H9 (cell line): ENCODE results near the gene ZNF607. TPM values are rescaled to one million over a fixed set of nuclear protein-coding genes. Genes with fewer than 3 reads are reported as not detected.

Source experiments
- DNase-seq: peaks from one replicate; pipeline ENCODE4 v3.0.0-alpha.2; 2017
- H2AFZ ChIP-seq: one replicate; pipeline ENCODE4 v1.6.1; 2013; ENCODE audit warnings: mild to moderate bottlenecking, low read length, control low read depth, moderate library complexity
- H2AK5ac ChIP-seq: 2 replicates; pipeline ENCODE4 v1.6.1; 2013; ENCODE audit warnings: low read length, control low read depth, mixed read lengths; ENCODE audit not compliant: insufficient read length
- H2BK120ac ChIP-seq: one replicate; pipeline ENCODE4 v1.6.1; 2013; ENCODE audit warnings: low read depth, mild to moderate bottlenecking, low read length, control low read depth, inconsistent platforms; ENCODE audit not compliant: poor library complexity, severe bottlenecking
- H2BK12ac ChIP-seq: 2 replicates; pipeline ENCODE4 v1.6.1; 2013; ENCODE audit warnings: low read length, control low read depth, mixed read lengths, low read depth; ENCODE audit not compliant: insufficient read length
- H2BK15ac ChIP-seq: 2 replicates; pipeline ENCODE4 v1.6.1; 2013; ENCODE audit warnings: low read depth, low read length, control low read depth
- H2BK20ac ChIP-seq: one replicate; pipeline ENCODE4 v1.6.1; 2013; ENCODE audit warnings: low read depth, mild to moderate bottlenecking, low read length, control low read depth, inconsistent platforms; ENCODE audit not compliant: poor library complexity, severe bottlenecking
- H2BK5ac ChIP-seq: 2 replicates; pipeline ENCODE4 v1.6.1; 2013; ENCODE audit warnings: low read length, control low read depth, mixed read lengths; ENCODE audit not compliant: insufficient read length
- H3K14ac ChIP-seq: 2 replicates; pipeline ENCODE4 v1.6.1; 2013; ENCODE audit warnings: low read length, control low read depth; ENCODE audit not compliant: insufficient read depth
- H3K18ac ChIP-seq: 2 replicates; pipeline ENCODE4 v1.6.1; 2013; ENCODE audit warnings: low read depth, mild to moderate bottlenecking, mixed read lengths, low read length, control low read depth; ENCODE audit not compliant: insufficient read length
- H3K23ac ChIP-seq: 2 replicates; pipeline ENCODE4 v1.6.1; 2013; ENCODE audit warnings: low read length, control low read depth, mixed read lengths, low read depth; ENCODE audit not compliant: insufficient read length
- H3K23me2 ChIP-seq: 2 replicates; pipeline ENCODE4 v1.6.1; 2013; ENCODE audit warnings: low read depth, mild to moderate bottlenecking, mixed read lengths, low read length, control low read depth; ENCODE audit not compliant: insufficient read length, poor library complexity, severe bottlenecking
- H3K27ac ChIP-seq: 2 replicates; pipeline ENCODE4 v1.5.1; 2013; ENCODE audit warnings: low read length, control low read depth, mixed read lengths, low read depth; ENCODE audit not compliant: insufficient read length
- H3K27me3 ChIP-seq: 2 replicates; pipeline ENCODE4 v1.6.1; 2013; ENCODE audit warnings: low read length, control low read depth, inconsistent platforms; ENCODE audit not compliant: insufficient read depth
- H3K4ac ChIP-seq: 2 replicates; pipeline ENCODE4 v1.6.1; 2013; ENCODE audit warnings: low read depth, mild to moderate bottlenecking, control low read depth, inconsistent platforms, low read length, moderate library complexity
- H3K4me1 ChIP-seq: 2 replicates; pipeline ENCODE4 v1.6.1; 2013; ENCODE audit warnings: low read length, control low read depth, inconsistent platforms; ENCODE audit not compliant: insufficient read depth
- H3K4me2 ChIP-seq: 2 replicates; pipeline ENCODE4 v1.6.1; 2013; ENCODE audit warnings: low read length, control low read depth, mixed read lengths; ENCODE audit not compliant: insufficient read length, insufficient read depth
- H3K56ac ChIP-seq: 2 replicates; pipeline ENCODE4 v1.6.1; 2013; ENCODE audit warnings: low read depth, mild to moderate bottlenecking, mixed read lengths, low read length, control low read depth; ENCODE audit not compliant: insufficient read length
- H3K79me1 ChIP-seq: 2 replicates; pipeline ENCODE4 v1.6.1; 2013; ENCODE audit warnings: low read depth, mild to moderate bottlenecking, moderate library complexity, low read length, control low read depth, inconsistent platforms; ENCODE audit not compliant: insufficient read depth, poor library complexity, severe bottlenecking
- H3K79me2 ChIP-seq: 2 replicates; pipeline ENCODE4 v1.6.1; 2013; ENCODE audit warnings: low read length, control low read depth, inconsistent platforms; ENCODE audit not compliant: insufficient read depth
- H3K9ac ChIP-seq: 2 replicates; pipeline ENCODE4 v1.6.1; 2013; ENCODE audit warnings: low read length, control low read depth, mixed read lengths; ENCODE audit not compliant: insufficient read length; ENCODE audit errors: extremely low read depth
- H3K9me3 ChIP-seq: one replicate; pipeline ENCODE4 v1.6.1; 2013; ENCODE audit warnings: low read depth, low read length, inconsistent platforms; ENCODE audit not compliant: control insufficient read depth
- H3T11ph ChIP-seq: one replicate; pipeline ENCODE4 v1.6.1; 2013; ENCODE audit warnings: mild to moderate bottlenecking, low read length, control low read depth, inconsistent platforms
- H4K20me1 ChIP-seq: one replicate; pipeline ENCODE4 v1.6.1; 2013; ENCODE audit not compliant: control insufficient read depth, insufficient read length, insufficient read depth
- H4K5ac ChIP-seq: 2 replicates; pipeline ENCODE4 v1.6.1; 2013; ENCODE audit warnings: low read depth, mild to moderate bottlenecking, mixed read lengths, low read length, control low read depth; ENCODE audit not compliant: insufficient read length
- H4K8ac ChIP-seq: replicated peaks from 2 replicates; pipeline ENCODE4 v1.6.1; 2013; ENCODE audit warnings: low read length, control low read depth, mixed read lengths, low read depth; ENCODE audit not compliant: insufficient read length
- H4K91ac ChIP-seq: 2 replicates; pipeline ENCODE4 v1.6.1; 2013; ENCODE audit warnings: low read depth, mild to moderate bottlenecking, moderate library complexity, mixed read lengths, low read length, control low read depth; ENCODE audit not compliant: insufficient read length
- H3K27ac Mint-ChIP-seq, 3 experiments: 2 replicates in 2 of 3; 3 replicates in 1 of 3; pipeline ENCODE4 v1.8.0; 2020 to 2021; ENCODE audit warnings: mixed read lengths in 3 of 3, mild to moderate bottlenecking in 1 of 3, moderate library complexity in 1 of 3
- H3K27me3 Mint-ChIP-seq: 2 replicates; pipeline ENCODE4 v1.8.0; 2021; ENCODE audit warnings: low read depth, mild to moderate bottlenecking, moderate library complexity, mixed read lengths
- H3K36me3 Mint-ChIP-seq, 3 experiments: 2 replicates in 2 of 3; 3 replicates in 1 of 3; pipeline ENCODE4 v1.8.0; 2020 to 2021; ENCODE audit warnings: low read depth in 3 of 3, mixed read lengths in 3 of 3; ENCODE audit not compliant: insufficient read depth in 1 of 3
- H3K4me1 Mint-ChIP-seq, 2 experiments: 2 replicates each; pipeline ENCODE4 v1.8.0; 2020; ENCODE audit warnings: mixed read lengths in 2 of 2
- H3K4me3 Mint-ChIP-seq, 2 experiments: 2 replicates in 1 of 2; 3 replicates in 1 of 2; pipeline ENCODE4 v1.8.0; 2020 to 2021; ENCODE audit warnings: mild to moderate bottlenecking in 2 of 2, mixed read lengths in 2 of 2, moderate library complexity in 1 of 2
- H3K9me3 Mint-ChIP-seq, 2 experiments: 2 replicates in 1 of 2; 3 replicates in 1 of 2; pipeline ENCODE4 v1.8.0; 2020; ENCODE audit warnings: mild to moderate bottlenecking in 2 of 2, mixed read lengths in 2 of 2, moderate library complexity in 1 of 2
- WGBS: extraction: QIAGEN DNeasy Blood & Tissue Kit; methylation state at CpG from one replicate; pipeline ENCODE4 v1.1.7; 2013; ENCODE audit warnings: missing lambda C conversion rate, low lambda C conversion rate, mixed read lengths; ENCODE audit not compliant: insufficient read length; ENCODE audit errors: extremely low coverage; 5-methylcytosine and 5-hydroxymethylcytosine counted together
- total RNA-seq: library from RNA; stranded (reverse); gene quantifications from 2 replicates; pipeline ENCODE4 v1.2.1, GENCODE V29; 2021
- TF ChIP-seq, protein P1 (sequence below): fragments of 200-600 bp; sonication (generic); conservative IDR thresholded peaks from 3 replicates; pipeline ENCODE4 v1.8.0; 2021; ENCODE audit warnings: antibody characterized with exemption, mild to moderate bottlenecking

ZNF607 gene
- total RNA-seq, 1 experiment from 2014 or later, result 27.5 TPM

DNA sequence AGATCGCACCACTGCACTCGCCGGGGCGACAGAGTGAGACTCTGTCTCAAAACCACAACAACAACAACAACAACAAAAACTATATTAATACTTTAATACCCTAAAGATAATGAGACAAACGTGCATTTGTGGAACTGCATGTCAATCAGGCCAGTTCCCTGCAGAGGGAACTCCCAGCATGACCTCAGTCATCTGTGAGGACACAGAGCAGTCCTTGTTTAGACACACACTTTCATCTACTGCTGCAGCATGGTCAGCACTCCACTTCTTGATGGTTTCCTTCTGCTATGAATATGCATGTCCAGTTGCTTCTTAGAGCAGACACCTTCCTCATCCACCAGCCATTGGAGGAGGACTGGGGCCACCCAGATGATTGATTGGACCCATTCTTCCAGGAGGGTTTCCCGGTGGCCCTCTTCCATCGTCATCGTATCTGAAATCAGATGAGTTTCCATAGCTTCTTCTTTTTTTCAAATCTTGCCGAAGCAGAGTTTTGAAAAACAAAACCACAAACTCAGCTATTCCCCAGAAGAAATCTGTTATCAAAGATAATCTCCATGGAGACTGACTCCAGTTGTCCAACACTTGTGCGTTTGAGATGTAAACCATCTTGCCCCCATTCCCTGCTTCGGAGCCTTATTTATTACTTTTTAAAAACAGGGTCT lies 26.5 kb downstream of the ZNF607 start:
- Histone ChIP-seq H4K5ac (no peak overlapping the region), H3T11ph (no peak overlapping the region), H2BK15ac (no peak overlapping the region), H3K4ac (no peak overlapping the region), H3K4me2 (no peak overlapping the region), H3K27ac (no peak overlapping the region), H3K14ac (no peak overlapping the region), H3K27me3 (peaks cover 11% of the 10 kb centered on the region; the same call in 1 of the 2 replicates), H2BK5ac (no peak overlapping the region), H3K79me1 (no peaks in the 10 kb centered on the region), H2AFZ (no peak overlapping the region), H2BK120ac (no peak overlapping the region), H2BK20ac (no peak overlapping the region), H4K91ac (no peak overlapping the region), H3K18ac (no peak overlapping the region), H2BK12ac (no peak overlapping the region), H3K9ac (no peak overlapping the region), H3K23me2 (peaks cover 7% of the 10 kb centered on the region), H2AK5ac (no peak overlapping the region), H3K56ac (no peak overlapping the region), H3K4me1 (no peaks in the 10 kb centered on the region; the same call in 1 of the 2 replicates), H3K79me2 (no peaks in the 10 kb centered on the region), H3K23ac (no peak overlapping the region), H4K20me1 (no peaks in the 10 kb centered on the region), H4K8ac (no peak overlapping the region), H3K9me3 (no peaks in the 10 kb centered on the region)
- no peak overlapping the region for H3K27ac Mint-ChIP-seq
- TF ChIP-seq, protein P1, sequence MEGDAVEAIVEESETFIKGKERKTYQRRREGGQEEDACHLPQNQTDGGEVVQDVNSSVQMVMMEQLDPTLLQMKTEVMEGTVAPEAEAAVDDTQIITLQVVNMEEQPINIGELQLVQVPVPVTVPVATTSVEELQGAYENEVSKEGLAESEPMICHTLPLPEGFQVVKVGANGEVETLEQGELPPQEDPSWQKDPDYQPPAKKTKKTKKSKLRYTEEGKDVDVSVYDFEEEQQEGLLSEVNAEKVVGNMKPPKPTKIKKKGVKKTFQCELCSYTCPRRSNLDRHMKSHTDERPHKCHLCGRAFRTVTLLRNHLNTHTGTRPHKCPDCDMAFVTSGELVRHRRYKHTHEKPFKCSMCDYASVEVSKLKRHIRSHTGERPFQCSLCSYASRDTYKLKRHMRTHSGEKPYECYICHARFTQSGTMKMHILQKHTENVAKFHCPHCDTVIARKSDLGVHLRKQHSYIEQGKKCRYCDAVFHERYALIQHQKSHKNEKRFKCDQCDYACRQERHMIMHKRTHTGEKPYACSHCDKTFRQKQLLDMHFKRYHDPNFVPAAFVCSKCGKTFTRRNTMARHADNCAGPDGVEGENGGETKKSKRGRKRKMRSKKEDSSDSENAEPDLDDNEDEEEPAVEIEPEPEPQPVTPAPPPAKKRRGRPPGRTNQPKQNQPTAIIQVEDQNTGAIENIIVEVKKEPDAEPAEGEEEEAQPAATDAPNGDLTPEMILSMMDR, result no peak
- peaks cover 12 to 17% (median 16%) of the 10 kb centered on the region in 3 experiments for H3K36me3 Mint-ChIP-seq
- no CpG with 5 or more reads among the region's 11 CpGs for WGBS
- H3K27me3 Mint-ChIP-seq, result peaks cover 55% of the 10 kb centered on the region
- H3K4me3 Mint-ChIP-seq, result peak overlapping the region in 1 of 2 experiments; percentile 38; a peak in 2 of 5 replicates
- peaks cover 3 to 5% of the 10 kb centered on the region in 2 experiments; a peak in 2 of 5 replicates for H3K9me3 Mint-ChIP-seq
- no peak for DNase-seq
- H3K4me1 Mint-ChIP-seq, result peaks cover 18 to 22% of the 10 kb centered on the region in 2 experiments
